Ascending aorta (tissue), 2 donors: ENCODE data around the gene CDK14. TPM values are rescaled to one million over a fixed set of nuclear protein-coding genes. Genes with fewer than 3 reads are reported as not detected.

Experiments used
- DNase-seq, 2 donors: peaks; one replicate each; pipeline ENCODE4 v3.0.0-alpha.2; 2019; ENCODE audit warnings: low spot score in 2 of 2
- H3K27ac ChIP-seq, 2 donors: fragments of 200-600 bp; sonication (generic); one replicate each; pipeline ENCODE4 v1.5.1; 2016 to 2017; ENCODE audit warnings: mild to moderate bottlenecking in 1 of 2
- H3K27me3 ChIP-seq: fragments of 200-600 bp; sonication (generic); one replicate; pipeline ENCODE4 v1.5.1; 2017
- H3K36me3 ChIP-seq, 2 donors: fragments of 200-600 bp; sonication (generic); one replicate each; pipeline ENCODE4 v1.5.1; 2016
- H3K4me1 ChIP-seq, 2 donors: fragments of 200-600 bp; sonication (generic); one replicate each; pipeline ENCODE4 v1.5.1; 2016 to 2017; ENCODE audit warnings: mild to moderate bottlenecking in 1 of 2
- H3K4me3 ChIP-seq, 2 donors: fragments of 200-600 bp; sonication (generic); one replicate each; pipeline ENCODE4 v1.5.1; 2016 to 2017; ENCODE audit warnings: mild to moderate bottlenecking in 1 of 2
- H3K9me3 ChIP-seq, 2 donors: fragments of 200-600 bp; sonication (generic); one replicate each; pipeline ENCODE4 v1.5.1; 2016
- CTCF ChIP-seq, 3 experiments: fragments of 200-600 bp in 2 of 3; fragments of 450-650 bp in 1 of 3; sonication (generic) in 2 of 3; IDR thresholded peaks; one replicate each; pipeline ENCODE4 v1.5.1; 2016 to 2019; ENCODE audit warnings: antibody characterized with exemption in 3 of 3, mild to moderate bottlenecking in 1 of 3, moderate library complexity in 1 of 3
- intact Hi-C: fragments of 100-400 bp; cut with DNase I; formaldehyde crosslinking; loops from one replicate; pipeline ENCODE4 v1.15.1; 2023
- total RNA-seq: library from RNA; depleted of rRNA; stranded (reverse); fragments of >200 nt; gene quantifications from one replicate; pipeline ENCODE4 v1.1.0, GENCODE V29; 2016

CDK14 gene
- total RNA-seq, 1 donor from 2014 or later: 5.1 TPM

- Histone ChIP-seq H3K9me3 (no peaks in the 10 kb centered on the region), H3K27me3 (no peaks in the 10 kb centered on the region), H3K4me1 (no peaks in the 10 kb centered on the region), H3K4me3 (no peak overlapping the region), H3K36me3 (no peaks in the 10 kb centered on the region), H3K27ac (no peak overlapping the region)
- intact Hi-C loops: no loop called here
- no peak for DNase-seq
- TF ChIP-seq CTCF (IDR thresholded peaks at IDR 0.05): no peak
Observed at GRCh38 chr7:91228927-91229558, 632.9 kb downstream of the CDK14 start.

GRCh38 chr7:91230100-91230499 is 634.0 kb downstream of the CDK14 start:
- H3K9me3 ChIP-seq: no peaks in the 10 kb centered on the region
- no peak for DNase-seq
- no peaks in the 10 kb centered on the region for H3K4me1 ChIP-seq
- H3K4me3 ChIP-seq: no peak overlapping the region
- no peaks in the 10 kb centered on the region for H3K36me3 ChIP-seq
- no peak overlapping the region for H3K27ac ChIP-seq
- no peak for TF ChIP-seq CTCF (IDR thresholded peaks at IDR 0.05)
- no peaks in the 10 kb centered on the region for H3K27me3 ChIP-seq
- intact Hi-C loops: no loop called here

- TF ChIP-seq CTCF (IDR thresholded peaks at IDR 0.05): no peak
- DNase-seq: no peak
- no peaks in the 10 kb centered on the region for H3K36me3 ChIP-seq
- no peaks in the 10 kb centered on the region for H3K27me3 ChIP-seq
- H3K4me1 ChIP-seq: no peaks in the 10 kb centered on the region
- no peak overlapping the region for H3K4me3 ChIP-seq
- H3K9me3 ChIP-seq: no peaks in the 10 kb centered on the region
- no peak overlapping the region for H3K27ac ChIP-seq
- intact Hi-C loops: no loop called here
Observed at GRCh38 chr7:91230503-91230902, 634.4 kb downstream of the CDK14 start.

GRCh38 chr7:91233212-91233611 is 637.1 kb downstream of the CDK14 start:
- no peak for TF ChIP-seq CTCF (IDR thresholded peaks at IDR 0.05)
- no peak overlapping the region for H3K4me3 ChIP-seq
- DNase-seq: no peak
- no peaks in the 10 kb centered on the region for H3K27me3 ChIP-seq
- H3K9me3 ChIP-seq: no peaks in the 10 kb centered on the region
- H3K27ac ChIP-seq: no peak overlapping the region
- no peaks in the 10 kb centered on the region for H3K36me3 ChIP-seq
- H3K4me1 ChIP-seq: no peaks in the 10 kb centered on the region
- intact Hi-C loops: no loop called here

- no peak overlapping the region for H3K4me3 ChIP-seq
Observed at GRCh38 chr7:91235211-91235832, 639.2 kb downstream of the CDK14 start.

More at GRCh38 chr7:91235211-91235832, 639.2 kb downstream of the CDK14 start:
- Histone ChIP-seq H3K27ac (no peak overlapping the region), H3K36me3 (no peaks in the 10 kb centered on the region), H3K4me1 (no peaks in the 10 kb centered on the region), H3K9me3 (no peaks in the 10 kb centered on the region), H3K27me3 (no peaks in the 10 kb centered on the region)
- DNase-seq: no peak
- TF ChIP-seq CTCF (IDR thresholded peaks at IDR 0.05): no peak
- intact Hi-C loops: no loop called here
